Measurements from ENCODE around the gene OVAAL. TPM values are rescaled to one million over a fixed set of nuclear protein-coding genes. Genes with fewer than 3 reads are reported as not detected.

The OVAAL gene
- total and polyA plus RNA-seq, 9 of the 15 experiments (the other 6 are each of a cell fraction or from before 2014, with no cell fraction given): 0.04 to 0.18 (median 0.08) TPM; not detected in 4

GRCh38 chr1:180581635-180582039 lies 22.9 kb downstream of the OVAAL start (continued):
- TF ChIP-seq ETV1 (tag; conservative IDR thresholded peaks at IDR 0.05; ENCODE audit: low read depth) (no peak), CREB1 (IDR thresholded peaks at IDR 0.05) (0 out of 2 replicates have a peak, but pooled peaks have one; percentile 18), CREB1 (CRISPR knock-in tag; IDR thresholded peaks at IDR 0.05) (no peak), ZNF140 (CRISPR knock-in tag; IDR thresholded peaks at IDR 0.05) (no peak), MLLT1 (IDR thresholded peaks at IDR 0.05) (no peak), GATA2 (CRISPR knock-in tag; IDR thresholded peaks at IDR 0.05) (peak; percentile 59), ZC3H8 (IDR thresholded peaks at IDR 0.05) (no peak), SPI1 (IDR thresholded peaks at IDR 0.05; ENCODE audit: borderline replicate concordance, low read depth, low read length) (peak; percentile 58; the same call in 1 of the 2 replicates), NFE2 (IDR thresholded peaks at IDR 0.05; ENCODE audit: low read depth) (0 out of 2 replicates have a peak, but pooled peaks have one; percentile 43), ESRRA (IDR thresholded peaks at IDR 0.05; ENCODE audit: borderline replicate concordance, low read depth) (no peak), TEAD4 (IDR thresholded peaks at IDR 0.05; ENCODE audit: low read length) (peak; percentile 63), TEAD4 (CRISPR knock-in tag; IDR thresholded peaks at IDR 0.05; ENCODE audit: borderline replicate concordance) (no peak), KHSRP (IDR thresholded peaks at IDR 0.05) (no peak), GATAD2A (IDR thresholded peaks at IDR 0.05) (peak; percentile 86), DPF2 (IDR thresholded peaks at IDR 0.05) (peak; percentile 78), LEF1 (IDR thresholded peaks at IDR 0.05) (0 out of 2 replicates have a peak, but pooled peaks have one; percentile 14)
- TF ChIP-seq, protein P1, sequence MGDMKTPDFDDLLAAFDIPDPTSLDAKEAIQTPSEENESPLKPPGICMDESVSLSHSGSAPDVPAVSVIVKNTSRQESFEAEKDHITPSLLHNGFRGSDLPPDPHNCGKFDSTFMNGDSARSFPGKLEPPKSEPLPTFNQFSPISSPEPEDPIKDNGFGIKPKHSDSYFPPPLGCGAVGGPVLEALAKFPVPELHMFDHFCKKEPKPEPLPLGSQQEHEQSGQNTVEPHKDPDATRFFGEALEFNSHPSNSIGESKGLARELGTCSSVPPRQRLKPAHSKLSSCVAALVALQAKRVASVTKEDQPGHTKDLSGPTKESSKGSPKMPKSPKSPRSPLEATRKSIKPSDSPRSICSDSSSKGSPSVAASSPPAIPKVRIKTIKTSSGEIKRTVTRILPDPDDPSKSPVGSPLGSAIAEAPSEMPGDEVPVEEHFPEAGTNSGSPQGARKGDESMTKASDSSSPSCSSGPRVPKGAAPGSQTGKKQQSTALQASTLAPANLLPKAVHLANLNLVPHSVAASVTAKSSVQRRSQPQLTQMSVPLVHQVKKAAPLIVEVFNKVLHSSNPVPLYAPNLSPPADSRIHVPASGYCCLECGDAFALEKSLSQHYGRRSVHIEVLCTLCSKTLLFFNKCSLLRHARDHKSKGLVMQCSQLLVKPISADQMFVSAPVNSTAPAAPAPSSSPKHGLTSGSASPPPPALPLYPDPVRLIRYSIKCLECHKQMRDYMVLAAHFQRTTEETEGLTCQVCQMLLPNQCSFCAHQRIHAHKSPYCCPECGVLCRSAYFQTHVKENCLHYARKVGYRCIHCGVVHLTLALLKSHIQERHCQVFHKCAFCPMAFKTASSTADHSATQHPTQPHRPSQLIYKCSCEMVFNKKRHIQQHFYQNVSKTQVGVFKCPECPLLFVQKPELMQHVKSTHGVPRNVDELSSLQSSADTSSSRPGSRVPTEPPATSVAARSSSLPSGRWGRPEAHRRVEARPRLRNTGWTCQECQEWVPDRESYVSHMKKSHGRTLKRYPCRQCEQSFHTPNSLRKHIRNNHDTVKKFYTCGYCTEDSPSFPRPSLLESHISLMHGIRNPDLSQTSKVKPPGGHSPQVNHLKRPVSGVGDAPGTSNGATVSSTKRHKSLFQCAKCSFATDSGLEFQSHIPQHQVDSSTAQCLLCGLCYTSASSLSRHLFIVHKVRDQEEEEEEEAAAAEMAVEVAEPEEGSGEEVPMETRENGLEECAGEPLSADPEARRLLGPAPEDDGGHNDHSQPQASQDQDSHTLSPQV (IDR thresholded peaks at IDR 0.05): 0 out of 2 replicates have a peak, but pooled peaks have one; percentile 32
